SK-N-SH (cell line): ENCODE data around the gene SETBP1. TPM values are rescaled to one million over a fixed set of nuclear protein-coding genes. Genes with fewer than 3 reads are reported as not detected.

Experiments
- CTCF ChIA-PET: fragments of 300-600, 350-600 bp; formaldehyde crosslinking; extraction: SDS; loops from one replicate; lab custom pipeline; 2021; lab: Yijun Ruan, JAX
- POLR2A ChIA-PET: fragments of 350-600 bp; sonication (Branson Sonifier 250); formaldehyde crosslinking; extraction: SDS; loops from one replicate; lab custom pipeline; 2020; ENCODE audit warnings: antibody characterized with exemption, inconsistent platforms; lab: Yijun Ruan, JAX
- DNase-seq: peaks from one replicate; pipeline ENCODE4 v3.0.0; 2012
- H2AFZ ChIP-seq: fragments of 200-600 bp; sonication (generic); 2 replicates; pipeline ENCODE4 v1.8.1; 2016; ENCODE audit warnings: antibody characterized with exemption, mild to moderate bottlenecking, low read depth
- H3F3A ChIP-seq: fragments of 200-600 bp; sonication (generic); replicated peaks from 2 replicates; pipeline ENCODE3; 2016; ENCODE audit warnings: antibody characterized with exemption, mild to moderate bottlenecking; ENCODE audit not compliant: insufficient read depth
- H3K27ac ChIP-seq, 2 experiments: fragments of 200-500 bp in 1 of 2; fragments of 200-600 bp in 1 of 2; sonication (Bioruptor generic) in 1 of 2; sonication (generic), shearing (Covaris generic) in 1 of 2; 2 replicates each; pipeline versions ENCODE4 v1.5.1 to v1.6.1; 2014 to 2016; ENCODE audit warnings: low read depth in 2 of 2, inconsistent platforms in 1 of 2, low read length in 1 of 2, mild to moderate bottlenecking in 1 of 2, mixed read lengths in 1 of 2
- H3K27me3 ChIP-seq: fragments of 200-600 bp; sonication (generic), shearing (Covaris generic); 2 replicates; pipeline ENCODE4 v1.6.1; 2016; ENCODE audit warnings: mixed run types; ENCODE audit not compliant: insufficient read depth
- H3K36me3 ChIP-seq, 2 experiments: fragments of 200-500 bp in 1 of 2; fragments of 200-600 bp in 1 of 2; sonication (Bioruptor generic) in 1 of 2; sonication (generic) in 1 of 2; replicated peaks in 1 of 2; 2 replicates each; pipeline versions ENCODE3 to v1.5.1; 2014 to 2016; ENCODE audit warnings: low read length in 1 of 2, mild to moderate bottlenecking in 1 of 2; ENCODE audit not compliant: insufficient read depth in 2 of 2, control insufficient read depth in 1 of 2
- H3K4me1 ChIP-seq, 2 experiments: fragments of 200-500 bp in 1 of 2; fragments of 200-600 bp in 1 of 2; sonication (Bioruptor generic) in 1 of 2; sonication (generic), shearing (Covaris generic) in 1 of 2; 2 replicates each; pipeline versions ENCODE4 v1.5.1 to v1.6.1; 2014 to 2016; ENCODE audit warnings: low read depth in 1 of 2, low read length in 1 of 2, mixed run types in 1 of 2; ENCODE audit not compliant: insufficient read depth in 2 of 2, control insufficient read depth in 1 of 2
- H3K4me2 ChIP-seq: fragments of 200-600 bp; sonication (generic), shearing (Covaris generic); 2 replicates; pipeline ENCODE4 v1.6.1; 2017; ENCODE audit warnings: mixed run types
- H3K4me3 ChIP-seq, 2 experiments: fragments of 200-500 bp in 1 of 2; fragments of 200-600 bp in 1 of 2; sonication (Bioruptor generic) in 1 of 2; sonication (generic), shearing (Covaris generic) in 1 of 2; 2 replicates each; pipeline versions ENCODE4 v1.5.1 to v1.8.1; 2014 to 2016; ENCODE audit warnings: low read depth in 2 of 2, inconsistent platforms in 1 of 2, low read length in 1 of 2, mild to moderate bottlenecking in 1 of 2, mixed read lengths in 1 of 2, moderate library complexity in 1 of 2
- H3K79me2 ChIP-seq: fragments of 200-600 bp; sonication (generic); 2 replicates; pipeline ENCODE4 v1.8.1; 2017; ENCODE audit warnings: mild to moderate bottlenecking; ENCODE audit not compliant: insufficient read depth
- H3K9ac ChIP-seq: fragments of 200-600 bp; sonication (generic); 2 replicates; pipeline ENCODE4 v1.6.1; 2017; ENCODE audit warnings: mixed run types
- H3K9me2 ChIP-seq: fragments of 200-600 bp; sonication (generic); 2 replicates; pipeline ENCODE4 v1.6.1; 2017; ENCODE audit warnings: mixed run types
- H3K9me3 ChIP-seq: fragments of 200-600 bp; sonication (generic); 2 replicates; pipeline ENCODE4 v1.6.1; 2017; ENCODE audit warnings: mixed run types, mild to moderate bottlenecking, moderate library complexity
- H4K20me1 ChIP-seq: fragments of 200-600 bp; sonication (generic); 2 replicates; pipeline ENCODE4 v1.6.1; 2017; ENCODE audit warnings: mild to moderate bottlenecking, mixed run types; ENCODE audit not compliant: insufficient read depth
- CHD2 ChIP-seq: fragments of 150-350 bp; IDR thresholded peaks from 2 replicates; pipeline ENCODE4 v1.6.1; 2018; ENCODE audit warnings: low read length; ENCODE audit not compliant: partially characterized antibody
- FOXJ3 ChIP-seq: sonication (generic); formaldehyde crosslinking; IDR thresholded peaks from 2 replicates; pipeline ENCODE4 v1.5.1; 2020; ENCODE audit warnings: mild to moderate bottlenecking, missing genetic modification reagents
- GATA2 ChIP-seq: sonication (generic); formaldehyde crosslinking; IDR thresholded peaks from 2 replicates; pipeline ENCODE4 v1.5.0; 2020; ENCODE audit warnings: mild to moderate bottlenecking, missing genetic modification reagents
- NFIC ChIP-seq: IDR thresholded peaks from 2 replicates; pipeline ENCODE4 v1.4.0; 2012; ENCODE audit warnings: borderline replicate concordance
- NRF1 ChIP-seq: IDR thresholded peaks from 2 replicates; pipeline ENCODE4 v1.6.1; 2012; ENCODE audit warnings: low read depth, mild to moderate bottlenecking, low read length
- POLR2AphosphoS5 ChIP-seq: IDR thresholded peaks from 2 replicates; pipeline ENCODE4 v1.6.1; 2012; ENCODE audit warnings: low read depth, low read length
- RCOR1 ChIP-seq: fragments of 150-350 bp; IDR thresholded peaks from 2 replicates; pipeline ENCODE4 v1.6.1; 2017; ENCODE audit warnings: antibody characterized with exemption, low read length
- RFX5 ChIP-seq: IDR thresholded peaks from 2 replicates; pipeline ENCODE4 v1.6.1; 2012; ENCODE audit warnings: mild to moderate bottlenecking, improper control_type of control experiment, low read length
- SIN3A ChIP-seq: IDR thresholded peaks from 2 replicates; pipeline ENCODE4 v1.6.1; 2012; ENCODE audit warnings: low read depth, mild to moderate bottlenecking, low read length, moderate library complexity, borderline replicate concordance
- TCF12 ChIP-seq: IDR thresholded peaks from 2 replicates; pipeline ENCODE4 v1.4.0; 2012
- TEAD4 ChIP-seq: IDR thresholded peaks from 2 replicates; pipeline ENCODE4 v1.4.0; 2012; ENCODE audit warnings: mild to moderate bottlenecking, borderline replicate concordance; ENCODE audit not compliant: insufficient read depth
- YY1 ChIP-seq: IDR thresholded peaks from 2 replicates; pipeline ENCODE4 v1.4.0; 2012; ENCODE audit warnings: low read depth, mild to moderate bottlenecking
- WGBS: methylation state at CpG from one replicate; pipeline ENCODE4 v1.1.6; 2017; ENCODE audit warnings: low lambda C conversion rate; 5-methylcytosine and 5-hydroxymethylcytosine counted together
- polyA plus RNA-seq, 3 experiments: library from polyadenylated mRNA; depleted of rRNA; stranded (reverse); fragments of >200 nt; gene quantifications; 2 replicates each; pipeline ENCODE4 v1.2.3, GENCODE V29; 2012
- TF ChIP-seq, protein P1 (sequence below): IDR thresholded peaks from 2 replicates; pipeline ENCODE4 v1.6.1; 2012; ENCODE audit warnings: mild to moderate bottlenecking, low read depth, low read length, moderate library complexity
- TF ChIP-seq, protein P2 (sequence below): fragments of 150-350 bp; IDR thresholded peaks from 2 replicates; pipeline ENCODE4 v1.6.1; 2017; ENCODE audit warnings: antibody characterized with exemption, low read length, low read depth, borderline replicate concordance
- TF ChIP-seq, protein P3 (sequence below): fragments of 200-600 bp; sonication (generic); IDR thresholded peaks from 2 replicates; pipeline ENCODE4 v1.6.1; 2017; ENCODE audit warnings: antibody characterized with exemption, mild to moderate bottlenecking, moderate library complexity

Gene SETBP1
- polyA plus RNA-seq, 1 of the 3 experiments (the other 2 are of a cell fraction) = 3.0 TPM

DNA sequence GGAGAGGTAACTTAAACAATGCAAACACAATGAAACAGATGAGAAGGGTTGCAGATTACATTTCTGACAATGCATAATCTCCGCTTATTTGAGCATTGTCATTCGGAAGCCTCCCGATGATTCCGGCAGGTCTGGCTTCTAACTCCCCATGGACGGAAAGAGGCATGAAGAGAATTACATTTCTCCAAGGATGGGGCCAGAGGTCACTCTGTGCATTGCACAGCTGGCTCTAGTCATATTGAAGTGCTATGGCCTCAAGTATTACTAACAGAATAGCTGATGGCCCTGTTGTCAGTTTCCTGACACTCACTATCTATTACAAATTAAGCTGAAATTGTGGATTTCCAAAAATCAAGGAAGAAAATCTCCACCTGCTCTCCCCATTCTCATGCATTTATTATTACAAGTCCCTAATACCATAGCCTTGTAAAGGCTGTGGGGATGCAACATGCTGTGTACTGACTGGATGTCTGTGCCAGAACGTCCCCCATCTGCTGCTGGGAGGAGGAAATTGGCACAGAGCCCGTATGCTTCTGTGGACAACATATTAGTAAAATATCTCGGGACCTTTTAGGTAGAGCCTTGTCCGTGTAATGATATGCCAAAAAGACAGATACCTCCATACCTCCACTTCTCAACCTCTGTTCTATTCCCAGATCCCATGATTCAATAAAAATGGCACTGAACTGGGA is 168.1 kb downstream of the SETBP1 start:
- no peaks in the 10 kb centered on the region; a peak in 1 of 4 replicates for H3K4me1 ChIP-seq
- H3F3A ChIP-seq = no peaks in the 10 kb centered on the region
- no peak overlapping the region for H3K4me3 ChIP-seq
- H3K27me3 ChIP-seq = no peaks in the 10 kb centered on the region
- POLR2A ChIA-PET = no interaction called here
- CTCF ChIA-PET = no interaction called here
- no peaks in the 10 kb centered on the region for H4K20me1 ChIP-seq
- WGBS = 78% methylated on average over 9 of the region's 9 CpGs
- peak; percentile 12 for DNase-seq
- H3K9me3 ChIP-seq = no peaks in the 10 kb centered on the region
- H3K79me2 ChIP-seq = no peaks in the 10 kb centered on the region
- H3K9me2 ChIP-seq = no peaks in the 10 kb centered on the region
- H2AFZ ChIP-seq = no peak overlapping the region
- H3K27ac ChIP-seq = no peak overlapping the region
- no peak overlapping the region for H3K4me2 ChIP-seq
- no peaks in the 10 kb centered on the region for H3K36me3 ChIP-seq
- H3K9ac ChIP-seq = no peak overlapping the region
- no peak for TF ChIP-seq POLR2AphosphoS5
- TF ChIP-seq YY1 = no peak
- TF ChIP-seq, all 33 proteins: peak for 0

DNA sequence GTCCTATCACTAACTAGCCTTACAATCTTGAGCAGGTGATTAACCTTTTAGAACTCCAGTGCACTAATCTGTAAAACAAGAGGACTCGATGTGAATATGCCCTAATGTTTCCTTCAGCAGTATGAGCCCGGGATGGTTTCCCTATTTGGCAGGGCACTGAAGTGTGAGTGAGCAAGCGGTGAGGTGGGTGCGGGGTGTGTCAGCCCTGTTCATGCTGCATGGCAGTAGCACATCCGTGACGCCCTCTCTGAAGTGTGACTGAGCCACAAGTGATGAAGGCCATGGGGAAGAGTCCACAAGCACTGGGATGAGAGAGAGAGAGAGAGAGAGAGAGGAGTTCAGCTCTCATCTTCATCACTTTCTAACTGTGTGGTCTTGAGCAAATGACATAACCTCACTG is 168.7 kb downstream of the SETBP1 start:
- WGBS = 94% methylated on average over 6 of the region's 6 CpGs
- no peak overlapping the region for H2AFZ ChIP-seq

DNA sequence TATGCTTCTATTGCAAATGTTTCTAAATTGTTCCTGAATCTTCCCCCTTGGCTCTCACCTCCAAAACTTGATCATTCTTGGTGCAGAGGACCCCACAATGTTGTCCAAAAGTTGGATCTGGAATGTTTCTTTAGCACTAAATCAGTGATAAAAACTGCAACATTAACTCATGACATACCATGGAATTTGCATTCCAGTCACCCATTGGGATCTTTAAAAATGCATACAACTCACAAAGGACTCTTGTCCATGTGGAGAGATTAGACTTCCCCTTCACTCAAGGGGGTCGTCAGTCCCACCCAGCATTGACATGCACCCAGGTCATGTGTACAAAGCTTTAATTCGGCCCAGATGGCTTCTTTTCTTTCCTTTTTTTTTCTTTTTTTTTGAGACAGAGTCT is 169.3 kb downstream of the SETBP1 start:
- Histone ChIP-seq H4K20me1 (no peaks in the 10 kb centered on the region), H3K9me3 (no peaks in the 10 kb centered on the region), H3F3A (no peaks in the 10 kb centered on the region), H3K9ac (no peak overlapping the region), H3K4me2 (no peak overlapping the region), H3K4me1 (no peaks in the 10 kb centered on the region; a peak in 1 of 4 replicates), H3K27ac (no peak overlapping the region), H2AFZ (no peak overlapping the region), H3K27me3 (no peaks in the 10 kb centered on the region), H3K36me3 (no peaks in the 10 kb centered on the region), H3K9me2 (no peaks in the 10 kb centered on the region), H3K4me3 (no peak overlapping the region), H3K79me2 (no peaks in the 10 kb centered on the region)
- no peak for DNase-seq
- POLR2A ChIA-PET = no interaction called here
- 70% methylated on average over 2 of the region's 2 CpGs for WGBS
- CTCF ChIA-PET = no interaction called here
- TF ChIP-seq, protein P1, sequence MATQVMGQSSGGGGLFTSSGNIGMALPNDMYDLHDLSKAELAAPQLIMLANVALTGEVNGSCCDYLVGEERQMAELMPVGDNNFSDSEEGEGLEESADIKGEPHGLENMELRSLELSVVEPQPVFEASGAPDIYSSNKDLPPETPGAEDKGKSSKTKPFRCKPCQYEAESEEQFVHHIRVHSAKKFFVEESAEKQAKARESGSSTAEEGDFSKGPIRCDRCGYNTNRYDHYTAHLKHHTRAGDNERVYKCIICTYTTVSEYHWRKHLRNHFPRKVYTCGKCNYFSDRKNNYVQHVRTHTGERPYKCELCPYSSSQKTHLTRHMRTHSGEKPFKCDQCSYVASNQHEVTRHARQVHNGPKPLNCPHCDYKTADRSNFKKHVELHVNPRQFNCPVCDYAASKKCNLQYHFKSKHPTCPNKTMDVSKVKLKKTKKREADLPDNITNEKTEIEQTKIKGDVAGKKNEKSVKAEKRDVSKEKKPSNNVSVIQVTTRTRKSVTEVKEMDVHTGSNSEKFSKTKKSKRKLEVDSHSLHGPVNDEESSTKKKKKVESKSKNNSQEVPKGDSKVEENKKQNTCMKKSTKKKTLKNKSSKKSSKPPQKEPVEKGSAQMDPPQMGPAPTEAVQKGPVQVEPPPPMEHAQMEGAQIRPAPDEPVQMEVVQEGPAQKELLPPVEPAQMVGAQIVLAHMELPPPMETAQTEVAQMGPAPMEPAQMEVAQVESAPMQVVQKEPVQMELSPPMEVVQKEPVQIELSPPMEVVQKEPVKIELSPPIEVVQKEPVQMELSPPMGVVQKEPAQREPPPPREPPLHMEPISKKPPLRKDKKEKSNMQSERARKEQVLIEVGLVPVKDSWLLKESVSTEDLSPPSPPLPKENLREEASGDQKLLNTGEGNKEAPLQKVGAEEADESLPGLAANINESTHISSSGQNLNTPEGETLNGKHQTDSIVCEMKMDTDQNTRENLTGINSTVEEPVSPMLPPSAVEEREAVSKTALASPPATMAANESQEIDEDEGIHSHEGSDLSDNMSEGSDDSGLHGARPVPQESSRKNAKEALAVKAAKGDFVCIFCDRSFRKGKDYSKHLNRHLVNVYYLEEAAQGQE = no peak
- TF ChIP-seq RCOR1 = no peak
- TF ChIP-seq SIN3A = no peak
- TF ChIP-seq RFX5 = no peak
- TF ChIP-seq NFIC = no peak
- TF ChIP-seq FOXJ3 (CRISPR knock-in tag) = no peak
- TF ChIP-seq, protein P2, sequence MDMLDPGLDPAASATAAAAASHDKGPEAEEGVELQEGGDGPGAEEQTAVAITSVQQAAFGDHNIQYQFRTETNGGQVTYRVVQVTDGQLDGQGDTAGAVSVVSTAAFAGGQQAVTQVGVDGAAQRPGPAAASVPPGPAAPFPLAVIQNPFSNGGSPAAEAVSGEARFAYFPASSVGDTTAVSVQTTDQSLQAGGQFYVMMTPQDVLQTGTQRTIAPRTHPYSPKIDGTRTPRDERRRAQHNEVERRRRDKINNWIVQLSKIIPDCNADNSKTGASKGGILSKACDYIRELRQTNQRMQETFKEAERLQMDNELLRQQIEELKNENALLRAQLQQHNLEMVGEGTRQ = no peak
- TF ChIP-seq GATA2 = no peak
- no peak for TF ChIP-seq TCF12
- no peak for TF ChIP-seq POLR2AphosphoS5
- TF ChIP-seq CHD2 = no peak
- TF ChIP-seq, protein P3, sequence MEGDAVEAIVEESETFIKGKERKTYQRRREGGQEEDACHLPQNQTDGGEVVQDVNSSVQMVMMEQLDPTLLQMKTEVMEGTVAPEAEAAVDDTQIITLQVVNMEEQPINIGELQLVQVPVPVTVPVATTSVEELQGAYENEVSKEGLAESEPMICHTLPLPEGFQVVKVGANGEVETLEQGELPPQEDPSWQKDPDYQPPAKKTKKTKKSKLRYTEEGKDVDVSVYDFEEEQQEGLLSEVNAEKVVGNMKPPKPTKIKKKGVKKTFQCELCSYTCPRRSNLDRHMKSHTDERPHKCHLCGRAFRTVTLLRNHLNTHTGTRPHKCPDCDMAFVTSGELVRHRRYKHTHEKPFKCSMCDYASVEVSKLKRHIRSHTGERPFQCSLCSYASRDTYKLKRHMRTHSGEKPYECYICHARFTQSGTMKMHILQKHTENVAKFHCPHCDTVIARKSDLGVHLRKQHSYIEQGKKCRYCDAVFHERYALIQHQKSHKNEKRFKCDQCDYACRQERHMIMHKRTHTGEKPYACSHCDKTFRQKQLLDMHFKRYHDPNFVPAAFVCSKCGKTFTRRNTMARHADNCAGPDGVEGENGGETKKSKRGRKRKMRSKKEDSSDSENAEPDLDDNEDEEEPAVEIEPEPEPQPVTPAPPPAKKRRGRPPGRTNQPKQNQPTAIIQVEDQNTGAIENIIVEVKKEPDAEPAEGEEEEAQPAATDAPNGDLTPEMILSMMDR = no peak

More for the DNA sequence above, 168.7 kb downstream of the SETBP1 start:
- no peak for DNase-seq
- H3K4me2 ChIP-seq = no peak overlapping the region
- no peaks in the 10 kb centered on the region for H3K27me3 ChIP-seq
- TF ChIP-seq RFX5 (no peak), NRF1 (no peak), TEAD4 (no peak), FOXJ3 (CRISPR knock-in tag) (no peak)
- H3K4me3 ChIP-seq = no peak overlapping the region
- no peaks in the 10 kb centered on the region for H3K9me2 ChIP-seq
- POLR2A ChIA-PET = no interaction called here
- no peaks in the 10 kb centered on the region for H3K9me3 ChIP-seq
- H4K20me1 ChIP-seq = no peaks in the 10 kb centered on the region
- CTCF ChIA-PET = no interaction called here
- H3K4me1 ChIP-seq = no peaks in the 10 kb centered on the region; a peak in 1 of 4 replicates
- H3K27ac ChIP-seq = no peak overlapping the region
- no peaks in the 10 kb centered on the region for H3F3A ChIP-seq
- H3K79me2 ChIP-seq = no peaks in the 10 kb centered on the region
- H3K9ac ChIP-seq = no peak overlapping the region
- no peaks in the 10 kb centered on the region for H3K36me3 ChIP-seq
